Measurements from ENCODE around the gene TNC. TPM values are rescaled to one million over a fixed set of nuclear protein-coding genes. Genes with fewer than 3 reads are reported as not detected.

The TNC gene
- total RNA-seq, result 1 to 10 TPM; 1.5 to 2.0 TPM

- ChIA-PET POLR2A (no interaction called here), CTCF (no interaction called here)
These were observed at the start of gene TNC for GRCh38 chr9:115117999-115118878. TSS of gene TNC (minus strand) at chr9:115118157. CDS start at chr9:115091018, 27,139 bp downstream.

- CTCF ChIA-PET, result no interaction called here
- POLR2A ChIA-PET, result no interaction called here
These were observed 49.2 kb upstream of the TNC start for GRCh38 chr9:115167175-115167574.

- POLR2A ChIA-PET, result no interaction called here
- CTCF ChIA-PET, result no interaction called here
These were observed 47.3 kb upstream of the TNC start for GRCh38 chr9:115165233-115165632.

- ChIA-PET CTCF (no interaction called here), POLR2A (no interaction called here)
These were observed 46.6 kb upstream of the TNC start for GRCh38 chr9:115164511-115164974.

GRCh38 chr9:115162946-115163345, 45.0 kb upstream of the TNC start:
- ChIA-PET POLR2A (no interaction called here), CTCF (no interaction called here)

GRCh38 chr9:115161446-115161845, 43.5 kb upstream of the TNC start:
- CTCF ChIA-PET, result interaction anchor here (1.4 kb wide), 1 partner anchor 9 kb away, joined by 3 read pairs; no protein-coding TSS in a partner anchor
- POLR2A ChIA-PET, result no interaction called here

- ChIA-PET CTCF (no interaction called here), POLR2A (no interaction called here)
These were observed 40.9 kb upstream of the TNC start for GRCh38 chr9:115158661-115159481.

- ChIA-PET POLR2A (no interaction called here), CTCF (no interaction called here)
These were observed 39.3 kb upstream of the TNC start for GRCh38 chr9:115157245-115157674.

- POLR2A ChIA-PET, result no interaction called here
- CTCF ChIA-PET, result no interaction called here
These were observed 37.1 kb upstream of the TNC start for GRCh38 chr9:115155037-115155436.

- POLR2A ChIA-PET, result no interaction called here
- CTCF ChIA-PET, result no interaction called here
These were observed 36.7 kb upstream of the TNC start for GRCh38 chr9:115154617-115155016.

- ChIA-PET CTCF (interaction anchor here (1.3 kb wide), 1 partner anchor 9 kb away, joined by 3 read pairs; no protein-coding TSS in a partner anchor), POLR2A (no interaction called here)
These were observed 34.4 kb upstream of the TNC start for GRCh38 chr9:115152281-115152820.

GRCh38 chr9:115148721-115149120, 30.8 kb upstream of the TNC start:
- ChIA-PET CTCF (no interaction called here), POLR2A (no interaction called here)

GRCh38 chr9:115146581-115147021, 28.6 kb upstream of the TNC start:
- ChIA-PET CTCF (no interaction called here), POLR2A (no interaction called here)

GRCh38 chr9:115144706-115145105, 26.7 kb upstream of the TNC start:
- CTCF ChIA-PET, result no interaction called here
- POLR2A ChIA-PET, result no interaction called here

- ChIA-PET POLR2A (no interaction called here), CTCF (no interaction called here)
These were observed 25.7 kb upstream of the TNC start for GRCh38 chr9:115143689-115144088.

GRCh38 chr9:115142517-115143270, 24.7 kb upstream of the TNC start:
- CTCF ChIA-PET, result no interaction called here
- POLR2A ChIA-PET, result no interaction called here

- POLR2A ChIA-PET, result no interaction called here
- CTCF ChIA-PET, result no interaction called here
These were observed 24.1 kb upstream of the TNC start for GRCh38 chr9:115142090-115142489.

- ChIA-PET CTCF (no interaction called here), POLR2A (no interaction called here)
These were observed 23.7 kb upstream of the TNC start for GRCh38 chr9:115141612-115142011.

GRCh38 chr9:115138151-115138550, 20.2 kb upstream of the TNC start:
- ChIA-PET CTCF (no interaction called here), POLR2A (no interaction called here)

GRCh38 chr9:115137526-115137925, 19.6 kb upstream of the TNC start:
- CTCF ChIA-PET, result no interaction called here
- POLR2A ChIA-PET, result no interaction called here
